Inferior parietal cortex (tissue), 1 donor: Measurements from ENCODE around the gene RPL22.

Experiments used
- DNase-seq: peaks from one replicate; pipeline ENCODE4 v3.0.0-alpha.2; 2016; ENCODE audit errors: extremely low spot score

The RPL22 gene

DNA sequence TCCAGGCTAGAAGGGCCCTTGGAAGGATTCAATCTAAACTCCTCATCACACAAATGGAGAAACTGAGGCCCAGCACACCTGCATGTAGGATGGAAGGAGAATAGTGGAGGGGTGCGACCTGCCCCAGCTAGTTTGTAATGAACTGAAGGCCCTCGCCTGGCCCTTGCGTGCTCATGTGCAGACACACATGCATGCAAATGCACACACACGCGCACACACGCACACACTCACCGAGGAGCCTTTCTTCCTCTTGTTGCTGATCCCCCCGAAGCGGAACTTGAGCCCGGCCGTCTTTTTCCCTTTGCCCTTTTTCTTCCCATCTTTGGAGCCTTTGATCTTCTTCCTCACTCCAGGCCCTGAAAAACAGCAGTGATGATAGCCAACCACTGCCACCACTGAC lies 47.2 kb downstream of the RPL22 start:
- no peak for DNase-seq

GRCh38 chr1:6151291-6151822 lies 48.0 kb downstream of the RPL22 start:
- DNase-seq: no peak

DNA sequence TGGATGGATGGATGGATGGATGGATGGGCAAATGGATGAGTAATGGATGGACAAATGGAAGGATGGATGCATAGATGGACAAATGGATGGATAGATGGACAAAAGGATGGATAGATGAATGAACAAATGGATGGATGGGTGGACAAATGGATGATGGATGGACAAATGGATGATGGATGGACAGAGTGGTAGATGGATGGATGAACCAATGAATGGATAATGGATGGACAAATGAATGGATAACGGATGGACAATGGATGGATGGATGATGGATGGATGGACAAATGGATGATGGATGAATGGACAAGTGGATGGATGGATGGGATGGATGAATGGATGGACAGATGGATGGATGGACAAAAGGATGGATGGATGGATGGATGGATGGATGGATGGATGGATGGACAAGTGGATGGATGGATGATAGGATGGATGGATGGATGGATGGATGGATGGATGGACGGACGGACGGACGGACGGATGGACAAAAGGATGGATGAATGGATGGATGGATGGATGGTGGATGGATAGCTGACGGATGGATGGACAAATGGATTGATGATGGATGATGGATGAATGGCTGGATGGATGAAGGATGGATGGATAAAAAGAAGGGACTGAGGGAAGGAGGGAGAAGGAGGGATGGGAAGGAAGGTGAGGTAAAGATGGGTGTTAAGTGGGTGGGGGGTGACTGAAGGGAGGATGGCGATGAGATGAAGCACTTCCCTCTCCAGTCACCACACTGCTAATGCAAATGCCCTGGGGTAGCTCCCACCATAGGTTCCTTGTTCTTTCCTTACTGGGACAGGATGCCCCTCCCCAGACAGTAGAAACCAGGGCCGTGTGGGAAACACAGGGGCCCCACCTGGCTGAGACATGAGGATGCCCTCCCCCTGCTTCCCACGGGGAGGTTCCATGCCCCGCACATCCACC lies 49.1 kb downstream of the RPL22 start:
- DNase-seq: no peak

DNA sequence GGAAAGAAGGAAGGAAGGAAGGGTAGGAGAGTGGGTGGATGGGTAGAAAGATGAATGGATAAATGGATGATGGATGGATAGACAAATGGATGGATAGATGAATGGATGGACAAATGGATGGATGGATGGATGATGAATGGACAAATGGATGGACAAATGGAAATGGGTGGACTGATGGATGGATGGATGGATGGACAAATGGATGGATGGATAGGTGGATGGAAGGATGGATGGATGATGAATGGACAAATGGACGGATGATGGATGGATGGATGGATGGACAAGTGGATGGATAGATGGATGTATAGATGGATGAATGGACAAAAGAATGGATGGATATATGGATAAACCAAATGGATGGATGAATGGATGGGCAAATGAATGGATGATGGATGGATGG lies 49.8 kb downstream of the RPL22 start:
- DNase-seq: no peak

GRCh38 chr1:6148497-6149241 lies 50.7 kb downstream of the RPL22 start:
- no peak for DNase-seq

- DNase-seq: no peak
Observed at GRCh38 chr1:6145864-6146410, 53.5 kb downstream of the RPL22 start.

- DNase-seq: no peak
Observed at GRCh38 chr1:6145396-6145750, 54.0 kb downstream of the RPL22 start.

DNA sequence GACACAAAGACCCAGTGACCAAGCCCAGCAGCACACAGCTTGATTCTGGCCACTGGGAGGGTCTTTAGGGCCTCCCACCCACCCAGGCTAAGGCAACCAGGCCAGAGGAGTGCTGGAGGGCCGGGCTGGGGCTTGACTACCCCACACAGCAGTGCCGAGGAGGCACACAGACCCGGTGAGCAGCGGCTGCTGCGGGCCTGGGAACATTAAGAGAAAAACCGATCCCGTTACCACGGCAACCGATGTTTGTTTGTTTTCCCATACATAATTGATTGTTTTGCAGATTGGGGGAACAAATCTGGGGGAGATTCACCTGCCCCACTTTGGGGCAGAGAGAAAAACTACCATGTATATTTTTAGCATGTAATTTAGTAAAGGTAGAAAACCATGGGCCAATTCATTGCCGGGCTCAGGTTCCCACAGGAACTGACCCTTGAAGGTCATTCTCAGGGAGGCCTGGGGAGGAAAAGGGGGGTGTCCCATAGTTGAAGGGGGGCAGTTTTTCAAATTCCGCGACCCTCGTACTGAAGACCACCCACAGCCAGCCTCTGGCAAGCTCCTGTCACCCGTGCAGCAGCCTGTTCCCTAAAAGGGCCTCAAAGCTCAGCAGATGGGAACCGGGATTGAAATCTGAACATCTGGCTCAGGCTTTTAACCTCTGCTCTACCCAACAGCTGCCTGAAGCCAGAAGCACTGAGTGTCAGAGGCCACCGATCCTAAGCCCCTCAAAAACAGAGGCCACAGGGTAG lies 54.6 kb downstream of the RPL22 start:
- no peak for DNase-seq

- no peak for DNase-seq
Observed at GRCh38 chr1:6144175-6144574, 55.2 kb downstream of the RPL22 start.

- no peak for DNase-seq
Observed at GRCh38 chr1:6143395-6143794, 56.0 kb downstream of the RPL22 start.

DNA sequence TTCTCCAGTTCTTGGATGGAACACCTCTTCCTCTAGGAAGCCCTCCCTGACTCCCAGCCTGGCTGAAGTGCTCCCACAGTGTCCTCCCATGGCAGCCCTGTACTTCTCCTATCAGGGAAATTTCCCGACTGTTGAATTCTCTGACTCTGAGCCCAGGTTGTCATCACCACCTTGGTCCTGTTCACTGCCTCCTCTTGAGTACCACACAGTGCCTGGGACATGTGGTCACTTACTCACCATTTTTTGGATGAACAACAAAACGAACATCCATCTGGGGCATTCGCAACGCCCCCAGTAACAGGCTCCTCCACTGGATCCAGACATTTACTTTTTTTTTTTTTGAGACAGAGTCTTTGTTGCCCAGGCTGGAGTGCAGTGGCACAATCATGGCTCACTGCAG lies 56.7 kb downstream of the RPL22 start:
- peak; percentile 25 for DNase-seq

GRCh38 chr1:6142036-6142621 lies 57.3 kb downstream of the RPL22 start:
- DNase-seq: no peak

- DNase-seq: no peak
Observed at GRCh38 chr1:6141592-6141991, 57.8 kb downstream of the RPL22 start.

DNA sequence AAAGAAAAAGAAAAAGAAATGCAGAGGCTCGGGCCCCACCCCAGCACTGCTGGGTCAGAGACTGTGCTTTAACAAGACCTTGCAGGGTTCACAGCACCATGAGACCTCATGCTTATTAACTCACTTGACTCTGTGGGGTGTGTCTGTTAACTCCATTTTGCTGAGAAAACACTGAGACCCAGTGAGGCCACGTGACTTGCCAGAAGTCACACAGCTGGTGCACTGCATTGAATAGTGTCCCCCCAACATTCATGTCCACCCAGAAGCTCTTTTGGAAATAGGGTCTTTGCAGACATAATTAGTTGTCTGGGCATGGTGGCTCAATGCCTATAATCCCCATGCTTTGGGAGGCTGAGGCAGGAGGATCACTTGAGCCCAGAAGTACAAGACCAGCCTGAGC lies 59.0 kb downstream of the RPL22 start:
- no peak for DNase-seq

GRCh38 chr1:6137758-6138157 lies 61.6 kb downstream of the RPL22 start:
- DNase-seq: no peak

DNA sequence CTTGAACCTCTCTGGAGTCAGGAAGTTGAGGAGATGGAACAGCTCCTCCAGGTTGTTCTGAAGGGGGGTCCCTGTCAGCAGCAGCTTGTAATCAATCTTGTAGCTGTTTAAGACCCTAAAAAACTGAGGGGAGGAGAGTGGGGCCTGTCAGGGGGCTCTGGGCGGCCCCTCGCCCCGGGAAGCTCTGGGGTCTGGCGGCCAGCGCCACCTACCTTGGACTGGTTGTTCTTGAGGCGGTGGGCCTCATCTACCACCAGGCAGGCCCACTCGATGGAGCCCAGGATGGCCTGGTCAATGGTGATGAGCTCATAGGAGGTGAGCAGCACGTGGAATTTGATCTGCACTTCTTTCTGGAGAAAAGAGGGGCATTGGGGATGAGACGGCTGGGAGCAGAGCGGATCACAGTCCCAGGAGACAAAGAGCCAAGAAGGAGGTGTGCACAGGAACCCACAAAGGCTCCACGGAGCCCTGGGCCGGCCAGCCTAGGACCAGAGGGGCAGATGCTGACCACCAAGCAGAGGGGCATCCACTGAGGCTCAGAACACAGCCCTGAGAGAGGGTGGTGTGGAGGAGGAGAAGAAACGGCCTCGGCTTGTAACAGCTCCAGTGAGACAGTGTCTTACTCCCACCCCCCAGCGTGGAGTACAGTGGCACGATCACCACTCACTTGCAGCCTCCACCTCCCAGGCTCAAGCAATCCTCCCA lies 62.7 kb downstream of the RPL22 start:
- no peak for DNase-seq
